A549 (cell line): Measurements from ENCODE around the gene STARD3NL. TPM values are rescaled to one million over a fixed set of nuclear protein-coding genes. Genes with fewer than 3 reads are reported as not detected.
A peak's percentile ranks its signal among the peaks of the same experiment; 100 is the strongest.

Source experiments
- ATAC-seq, 2 experiments: fragments of 200-7000 bp in 1 of 2; fragments of >200 bp in 1 of 2; cut with Nextera tagmentation in 1 of 2; cut with Tn5 transposase in 1 of 2; 3 replicates each; pipeline versions ENCODE4 v1.8.0 to v1.9.1; 2018 to 2020; ENCODE audit warnings: mild to moderate bottlenecking in 1 of 2, moderate library complexity in 1 of 2
- CTCF ChIA-PET: fragments of 300-600 bp; sonication (Branson Sonifier 250); formaldehyde crosslinking; extraction: SDS; loops from one replicate; lab custom pipeline; 2021; ENCODE audit warnings: antibody characterized with exemption, inconsistent platforms; lab: Yijun Ruan, JAX
- POLR2A ChIA-PET: fragments of 350-600 bp; formaldehyde crosslinking; extraction: SDS; loops from one replicate; lab custom pipeline; 2021; ENCODE audit warnings: antibody characterized with exemption, inconsistent platforms; lab: Yijun Ruan, JAX
- DNase-seq, 2 experiments: peaks; one replicate each; pipeline versions ENCODE4 v3.0.0 to v3.0.0-alpha.2; 2011 to 2016; ENCODE audit warnings: low read depth in 1 of 2, low spot score in 1 of 2
- FAIRE-seq: peaks from 2 replicates; lab custom pipeline; 2011; peaks lifted over from hg19 to GRCh38; lab: Jason Lieb, UNC
- H3K27ac ChIP-seq, 2 experiments: fragments of >200 bp; sonication (Bioruptor Twin); formaldehyde crosslinking; 3 replicates each; pipeline ENCODE4 v1.5.1; 2016 to 2017
- H3K4me1 ChIP-seq: fragments of >200 bp; sonication (Bioruptor Twin); formaldehyde crosslinking; 3 replicates; pipeline ENCODE4 v1.6.1; 2016
- H3K4me2 ChIP-seq: fragments of >200 bp; sonication (Bioruptor Twin); formaldehyde crosslinking; 3 replicates; pipeline ENCODE4 v1.6.1; 2016
- H3K4me3 ChIP-seq: fragments of >200 bp; sonication (Bioruptor Twin); formaldehyde crosslinking; 3 replicates; pipeline ENCODE4 v1.5.1; 2016
- H3K9me3 ChIP-seq: fragments of >200 bp; sonication (Bioruptor Twin); formaldehyde crosslinking; 3 replicates; pipeline ENCODE4 v1.6.1; 2016
- ATOH8 ChIP-seq: fragments of 250-450 bp; sonication (Bioruptor Pico); IDR thresholded peaks from 2 replicates; pipeline ENCODE4 v1.5.0; 2020; ENCODE audit warnings: low read depth, mild to moderate bottlenecking, moderate library complexity
- BCL3 ChIP-seq: fragments of >200 bp; sonication (Bioruptor Twin); formaldehyde crosslinking; IDR thresholded peaks from 3 replicates; pipeline ENCODE4 v1.6.1; 2016
- CBX2 ChIP-seq: fragments of 200-600 bp; sonication (generic); IDR thresholded peaks from 2 replicates; pipeline ENCODE4 v1.6.1; 2016; ENCODE audit warnings: low read depth, mild to moderate bottlenecking, borderline replicate concordance
- CBX8 ChIP-seq: fragments of 200-600 bp; sonication (generic); IDR thresholded peaks from 2 replicates; pipeline ENCODE4 v1.6.1; 2016
- CTCF ChIP-seq: fragments of >200 bp; sonication (Bioruptor Twin); formaldehyde crosslinking; IDR thresholded peaks from 3 replicates; pipeline ENCODE4 v1.5.1; 2016
- EHMT2 ChIP-seq: fragments of 200-600 bp; sonication (generic); IDR thresholded peaks from 2 replicates; pipeline ENCODE4 v1.6.1; 2016; ENCODE audit warnings: antibody characterized with exemption, low read depth, mild to moderate bottlenecking, moderate library complexity
- EP300 ChIP-seq, 2 experiments: fragments of >200 bp; sonication (Bioruptor Twin); formaldehyde crosslinking; IDR thresholded peaks; 2 replicates in 1 of 2; 3 replicates in 1 of 2; pipeline ENCODE4 v1.6.1; 2016 to 2017
- ESRRA ChIP-seq: fragments of 150-350 bp; IDR thresholded peaks from 2 replicates; pipeline ENCODE4 v1.6.1; 2014; ENCODE audit warnings: mild to moderate bottlenecking, low read length, borderline replicate concordance
- FOSB ChIP-seq: fragments of 250-450 bp; sonication (Bioruptor Pico); IDR thresholded peaks from 2 replicates; pipeline ENCODE4 v1.5.0; 2020; ENCODE audit warnings: mild to moderate bottlenecking, moderate library complexity
- FOXS1 ChIP-seq: fragments of 250-450 bp; sonication (Bioruptor Pico); IDR thresholded peaks from 2 replicates; pipeline ENCODE4 v1.5.0; 2020; ENCODE audit warnings: mild to moderate bottlenecking, moderate library complexity
- GATA3 ChIP-seq: IDR thresholded peaks from 2 replicates; pipeline ENCODE4 v1.6.1; 2012; ENCODE audit warnings: borderline replicate concordance
- HDAC2 ChIP-seq: fragments of 200-600 bp; sonication (generic); IDR thresholded peaks from 2 replicates; pipeline ENCODE4 v1.6.1; 2016
- HES2 ChIP-seq: fragments of >200 bp; sonication (Bioruptor Twin); formaldehyde crosslinking; IDR thresholded peaks from 2 replicates; pipeline ENCODE4 v1.6.1; 2016
- HEYL ChIP-seq: fragments of 250-450 bp; sonication (Bioruptor Pico); IDR thresholded peaks from 2 replicates; pipeline ENCODE4 v1.8.0; 2021; ENCODE audit warnings: mild to moderate bottlenecking, moderate library complexity
- HMGXB4 ChIP-seq: fragments of 250-450 bp; sonication (Bioruptor Pico); IDR thresholded peaks from 2 replicates; pipeline ENCODE4 v1.5.0; 2021; ENCODE audit warnings: mild to moderate bottlenecking, moderate library complexity, borderline replicate concordance
- HOXA7 ChIP-seq: fragments of 250-450 bp; sonication (Bioruptor Pico); IDR thresholded peaks from 2 replicates; pipeline ENCODE4 v1.5.0; 2020; ENCODE audit warnings: mild to moderate bottlenecking, moderate library complexity
- HOXB13 ChIP-seq: fragments of 250-450 bp; sonication (Bioruptor Pico); IDR thresholded peaks from 2 replicates; pipeline ENCODE4 v1.5.0; 2020; ENCODE audit warnings: low read depth, mild to moderate bottlenecking, moderate library complexity
- HOXB5 ChIP-seq: fragments of 250-450 bp; sonication (Bioruptor Pico); IDR thresholded peaks from 2 replicates; pipeline ENCODE4 v1.5.0; 2020; ENCODE audit warnings: mild to moderate bottlenecking, moderate library complexity
- KDM1A ChIP-seq: fragments of 200-600 bp; sonication (generic); IDR thresholded peaks from 2 replicates; pipeline ENCODE4 v1.6.1; 2016; ENCODE audit warnings: low read depth, mild to moderate bottlenecking
- KDM5A ChIP-seq: fragments of 200-600 bp; sonication (generic); IDR thresholded peaks from 2 replicates; pipeline ENCODE4 v1.6.1; 2016; ENCODE audit warnings: antibody characterized with exemption, mild to moderate bottlenecking
- MAFK ChIP-seq: fragments of 450-650 bp; IDR thresholded peaks from 2 replicates; pipeline ENCODE4 v1.6.1; 2014; ENCODE audit not compliant: partially characterized antibody
- MAZ ChIP-seq: fragments of 150-350 bp; IDR thresholded peaks from 2 replicates; pipeline ENCODE4 v1.6.1; 2014; ENCODE audit warnings: antibody characterized with exemption, low read depth, low read length, borderline replicate concordance
- MYC ChIP-seq: IDR thresholded peaks from 2 replicates; pipeline ENCODE4 v1.6.1; 2012; ENCODE audit warnings: mild to moderate bottlenecking, inconsistent platforms, low read length, improper control_type of control experiment, borderline replicate concordance
- NPAS2 ChIP-seq: fragments of 250-450 bp; sonication (Bioruptor Pico); IDR thresholded peaks from 2 replicates; pipeline ENCODE4 v1.8.0; 2022; ENCODE audit warnings: mild to moderate bottlenecking, moderate library complexity, borderline replicate concordance
- NR3C1 ChIP-seq: fragments of >200 bp; sonication (Bioruptor Twin); formaldehyde crosslinking; IDR thresholded peaks from 3 replicates; pipeline ENCODE4 v1.6.1; 2017
- PBX3 ChIP-seq: IDR thresholded peaks from 2 replicates; pipeline ENCODE4 v1.6.1; 2012
- PHF8 ChIP-seq: fragments of 200-600 bp; sonication (generic); IDR thresholded peaks from 2 replicates; pipeline ENCODE4 v1.6.1; 2016; ENCODE audit warnings: low read depth, mild to moderate bottlenecking, antibody characterized with exemption, moderate library complexity, borderline replicate concordance
- RAD21 ChIP-seq, 2 experiments: fragments of >200 bp in 1 of 2; sonication (Bioruptor Twin) in 1 of 2; formaldehyde crosslinking in 1 of 2; IDR thresholded peaks in 1 of 2; conservative IDR thresholded peaks in 1 of 2; 2 replicates in 1 of 2; 3 replicates in 1 of 2; pipeline ENCODE4 v1.6.1; 2012 to 2018; ENCODE audit warnings: inconsistent platforms in 1 of 2
- RCOR1 ChIP-seq: fragments of 150-350 bp; IDR thresholded peaks from 2 replicates; pipeline ENCODE4 v1.6.1; 2014; ENCODE audit warnings: antibody characterized with exemption, low read length, low read depth
- RFX5 ChIP-seq: fragments of 450-650 bp; IDR thresholded peaks from 2 replicates; pipeline ENCODE4 v1.7.1; 2014; ENCODE audit warnings: antibody characterized with exemption, mild to moderate bottlenecking, moderate library complexity
- SMC3 ChIP-seq: fragments of >200 bp; sonication (Bioruptor Twin); formaldehyde crosslinking; IDR thresholded peaks from 3 replicates; pipeline ENCODE4 v1.6.1; 2018; ENCODE audit warnings: inconsistent platforms
- TFCP2L1 ChIP-seq: fragments of 250-450 bp; sonication (Bioruptor Pico); IDR thresholded peaks from 2 replicates; pipeline ENCODE4 v1.5.0; 2021; ENCODE audit warnings: mild to moderate bottlenecking
- TP53 ChIP-seq: fragments of 250-450 bp; sonication (Bioruptor Pico); IDR thresholded peaks from 2 replicates; pipeline ENCODE4 v1.5.0; 2021; ENCODE audit warnings: mild to moderate bottlenecking, moderate library complexity
- ZSCAN20 ChIP-seq: fragments of 250-450 bp; sonication (Bioruptor Pico); IDR thresholded peaks from 2 replicates; pipeline ENCODE4 v1.8.0; 2022; ENCODE audit warnings: mild to moderate bottlenecking, moderate library complexity
- WGBS: methylation state at CpG from one replicate; pipeline ENCODE4 v1.1.6; 2017; ENCODE audit errors: missing lambda C conversion rate; 5-methylcytosine and 5-hydroxymethylcytosine counted together
- polyA plus RNA-seq, 4 experiments: library from polyadenylated mRNA; depleted of rRNA in 3 of 4; stranded (reverse); fragments of >200 nt; fragmentation: RNase III in 1 of 4; extraction: RNeasy Plus Mini Kit Qiagen cat#74134 plus additional on column Dnase treatment in 1 of 4; gene quantifications; 2 replicates in 3 of 4; 3 replicates in 1 of 4; pipeline ENCODE4 v1.2.3, GENCODE V29; 2011 to 2017

STARD3NL gene
- polyA plus RNA-seq, 2 of the 4 experiments (the other 2 are of a cell fraction) = 57.9 to 104 TPM

GRCh38 chr7:38178004-38178694 lies at the start of gene STARD3NL (continued):
- TF ChIP-seq HES2 (no peak), FOSB (CRISPR knock-in tag) (no peak), MAFK (no peak), EHMT2 (no peak), HOXA7 (CRISPR knock-in tag) (no peak), EP300 (IDR thresholded peaks at IDR 0.05) (no peak), HDAC2 (0 out of 2 replicates have a peak, but pooled peaks have one; percentile 37), MAZ (no peak), RFX5 (0 out of 2 replicates have a peak, but pooled peaks have one; percentile 21), RAD21 (conservative IDR thresholded peaks at IDR 0.05 in 1 of 2, IDR thresholded peaks at IDR 0.05 in 1 of 2) (no peak), HOXB13 (no peak), TP53 (no peak), ZSCAN20 (CRISPR knock-in tag) (no peak), KDM5A (no peak), PBX3 (peak; percentile 94), NPAS2 (CRISPR knock-in tag) (no peak), ATOH8 (CRISPR knock-in tag) (no peak), FOXS1 (CRISPR knock-in tag) (no peak), ESRRA (no peak), KDM1A (peak; percentile 88; the same call in 1 of the 2 replicates), BCL3 (peak; percentile 83; the same call in 1 of the 3 replicates), CBX2 (no peak), HOXB5 (no peak), GATA3 (no peak), CTCF (no peak)

GRCh38 chr7:38129162-38129561 lies 48.9 kb upstream of the STARD3NL start:
- ChIA-PET CTCF (interaction anchor here (0.9 to 2.1 kb wide), 3 partner anchors 14 to 86 kb away, joined by 3 to 6 read pairs (median 4); no protein-coding TSS in a partner anchor), POLR2A (no interaction called here)
- 90% methylated on average over 3 of the region's 3 CpGs for WGBS
- no peak for DNase-seq
- no peak for ATAC-seq
- Histone ChIP-seq H3K4me2 (no peak overlapping the region), H3K9me3 (peaks cover 14% of the 10 kb centered on the region; the same call in 2 of the 3 replicates), H3K4me3 (no peak overlapping the region), H3K27ac (no peak overlapping the region), H3K4me1 (no peaks in the 10 kb centered on the region)
- FAIRE-seq = no peak
- no peak for TF ChIP-seq PHF8
- TF ChIP-seq CBX8 = no peak
- TF ChIP-seq TFCP2L1 (CRISPR knock-in tag) = no peak
- TF ChIP-seq RCOR1 = no peak
- TF ChIP-seq MYC = no peak
- TF ChIP-seq HEYL (CRISPR knock-in tag) = no peak
- TF ChIP-seq HMGXB4 (CRISPR knock-in tag) = no peak
- no peak for TF ChIP-seq NR3C1
- no peak for TF ChIP-seq GATA3
- no peak for TF ChIP-seq SMC3
